Measurements from ENCODE around the gene LZTFL1. TPM values are rescaled to one million over a fixed set of nuclear protein-coding genes. Genes with fewer than 3 reads are reported as not detected.

LZTFL1 gene
- total and polyA plus RNA-seq, 2 donors (not counting 3 experiments of a cell fraction or from before 2014, with no cell fraction given): 18.2 to 26.1 TPM

GRCh38 chr3:45783667-45784066 is 58.3 kb downstream of the LZTFL1 start:
- Histone ChIP-seq H4K20me1 (replicated peaks; ENCODE audit: control insufficient read depth, extremely low read depth, insufficient read depth, low read length) (no peaks in the 10 kb centered on the region), H3K4me3 (replicated peaks in 1 of 3; ENCODE audit: insufficient read depth in 1 of 3, low read depth in 1 of 3, low read length in 3 of 3) (no peak overlapping the region), H2AFZ (ENCODE audit: low read depth, low read length) (no peak overlapping the region), H3K9ac (replicated peaks; ENCODE audit: extremely low read depth, insufficient read depth, low read length) (no peak overlapping the region), H3K9me3 (replicated peaks; ENCODE audit: control insufficient read depth, insufficient read depth, low read length) (no peaks in the 10 kb centered on the region), H3K79me2 (ENCODE audit: control insufficient read depth, insufficient read depth, low read length) (no peaks in the 10 kb centered on the region), H3K9me1 (replicated peaks; ENCODE audit: control insufficient read depth, extremely low read depth, insufficient read depth, low read length) (no peaks in the 10 kb centered on the region), H3K27ac (ENCODE audit: insufficient read depth, low read depth, low read length) (no peak overlapping the region), H3K36me3 (ENCODE audit: control insufficient read depth in 2 of 2, extremely low read depth in 1 of 2, insufficient read depth in 2 of 2, low read length in 2 of 2) (no peaks in the 10 kb centered on the region), H3K4me1 (ENCODE audit: control insufficient read depth, extremely low read depth, insufficient read depth, low read length) (no peaks in the 10 kb centered on the region), H3K27me3 (ENCODE audit: control insufficient read depth in 2 of 2, insufficient read depth in 2 of 2, low read length in 2 of 2) (peaks cover 3 to 16% of the 10 kb centered on the region in 2 experiments), H3K4me2 (ENCODE audit: insufficient read depth, low read length) (no peak overlapping the region)
- ChIA-PET CTCF (interaction anchor here (1.0 kb wide), 1 partner anchor 23 kb away, joined by 3 read pairs; no protein-coding TSS in a partner anchor), POLR2A (no interaction called here)
- dilution Hi-C loops (cut with MboI; ENCODE audit: extremely low pct_ligation_motif_present, low sequenced_read_pairs) (no loop called here), intact Hi-C loops (cut with micrococcal nuclease) (no loop called here)
- FAIRE-seq: no peak
- BruUV-seq (replicated peaks): no TSS peak
- no peak for DNase-seq (ENCODE audit: low read depth, low spot score)
- no peak for TF ChIP-seq FOS (IDR thresholded peaks at IDR 0.05; ENCODE audit: borderline replicate concordance, insufficient read depth, low read length)
- no peak for TF ChIP-seq POLR2AphosphoS5 (IDR thresholded peaks at IDR 0.05; ENCODE audit: insufficient read depth, low read depth, low read length)
- no peak for TF ChIP-seq MYC (IDR thresholded peaks at IDR 0.05; ENCODE audit: low read depth, low read length)
- no peak for TF ChIP-seq POLR2A (IDR thresholded peaks at IDR 0.05; ENCODE audit: low read depth, low read length)
- TF ChIP-seq CTCF (IDR thresholded peaks at IDR 0.05; ENCODE audit: extremely low read depth in 1 of 2, insufficient read depth in 1 of 2, low read depth in 1 of 2, low read length in 2 of 2): no peak
- TF ChIP-seq GATA2 (IDR thresholded peaks at IDR 0.05; ENCODE audit: insufficient read depth, insufficient read length, low read depth, low read length): no peak
- no peak for TF ChIP-seq MAX (IDR thresholded peaks at IDR 0.05; ENCODE audit: insufficient read depth, insufficient read length)
- no peak for TF ChIP-seq JUN (IDR thresholded peaks at IDR 0.05; ENCODE audit: borderline replicate concordance, insufficient read depth, insufficient read length, low read depth)
- TF ChIP-seq EZH2 (IDR thresholded peaks at IDR 0.05; ENCODE audit: borderline replicate concordance, low read depth, low read length, severe bottlenecking): no peak
